Posterior vena cava (tissue), 2 donors: ENCODE data around the gene CCDC39. TPM values are rescaled to one million over a fixed set of nuclear protein-coding genes. Genes with fewer than 3 reads are reported as not detected.

ENCODE experiments used
- DNase-seq: peaks from one replicate; pipeline ENCODE4 v3.0.0-alpha.2; 2020; ENCODE audit warnings: low spot score
- intact Hi-C, 2 donors: fragments of 100-400 bp; cut with DNase I; formaldehyde crosslinking; loops; one replicate each; pipeline versions ENCODE4 v1.14.1 to v1.14.2; 2022 to 2023
- long read RNA-seq, 2 donors: library from polyadenylated mRNA; unstranded; transcript quantifications; one replicate each; pipeline ENCODE4 v2.0.0, GENCODE V29; 2020 to 2021
- total RNA-seq, 2 donors: library from RNA; stranded (reverse); fragmentation: NEBNext Ultra II Directional; extraction: Animal tissue kit (Norgen Biotek cat#: 25700); gene quantifications; one replicate each; pipeline ENCODE4 v1.2.1, GENCODE V29; 2021
- donor health status: DM: yes; HTN: yes; CAD: no.
- donor health status: DM: yes; HTN: yes; CAD: no.

The CCDC39 gene
- total RNA-seq: under 1 TPM; 0.65 to 0.90 TPM
- long read RNA-seq, donor 1, partial matches to known transcripts: 0 of 1 reads
- long read RNA-seq, donor 1, other reads (novel, unspliced or antisense): 1 of 1 reads
- long read RNA-seq, donor 2: 0 reads

DNA sequence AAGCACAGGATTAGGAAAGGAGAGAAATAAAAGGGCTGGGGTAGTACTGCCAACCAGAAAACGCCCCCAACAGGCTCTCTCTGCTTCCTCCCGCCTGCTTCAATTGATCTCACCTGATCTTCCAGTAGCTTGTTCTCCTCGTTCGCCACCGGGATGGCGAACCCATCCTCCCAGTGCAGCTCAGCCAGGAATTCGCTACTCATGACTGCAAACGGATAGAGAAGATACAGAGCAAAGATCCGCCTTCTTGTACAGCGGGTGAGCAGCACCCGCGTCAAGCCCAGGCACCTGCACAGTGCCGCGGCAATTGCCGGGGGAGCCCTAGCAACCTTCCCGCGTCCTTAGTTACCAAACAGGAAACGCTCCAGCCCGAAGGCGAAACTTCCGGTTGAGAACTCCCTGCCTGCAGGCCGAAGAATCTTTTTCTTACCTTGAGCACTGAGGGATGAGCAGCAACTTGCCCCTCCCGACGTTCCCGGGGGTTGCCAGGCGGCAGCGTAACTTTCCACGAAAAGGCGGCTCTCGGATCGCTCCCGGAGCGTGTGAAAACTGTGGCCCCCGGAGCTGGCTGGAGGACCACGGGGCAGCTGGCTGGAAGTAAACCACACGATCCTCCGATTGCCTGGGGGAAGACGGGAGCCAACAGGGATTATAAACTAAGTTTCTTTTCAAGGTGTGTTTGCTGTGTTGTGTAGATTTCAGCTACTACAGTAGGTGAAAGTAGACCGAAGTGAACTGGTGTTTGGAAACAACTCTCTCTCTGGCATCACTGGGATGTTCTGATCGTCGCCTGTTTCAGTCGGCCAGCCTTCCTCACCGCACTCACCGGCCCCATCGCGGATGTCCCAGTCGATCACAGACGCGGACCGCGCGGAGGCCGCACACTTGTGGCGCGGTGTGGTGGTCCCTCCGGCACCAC lies at the start of gene CCDC39:
Gene CCDC39, minus strand, starts transcription at position 312 of the 919 bp plus-strand sequence. Its CDS starts 109 bp downstream, at position 203.
- intact Hi-C loops: no loop called here
- peak; percentile 80 for DNase-seq

DNA sequence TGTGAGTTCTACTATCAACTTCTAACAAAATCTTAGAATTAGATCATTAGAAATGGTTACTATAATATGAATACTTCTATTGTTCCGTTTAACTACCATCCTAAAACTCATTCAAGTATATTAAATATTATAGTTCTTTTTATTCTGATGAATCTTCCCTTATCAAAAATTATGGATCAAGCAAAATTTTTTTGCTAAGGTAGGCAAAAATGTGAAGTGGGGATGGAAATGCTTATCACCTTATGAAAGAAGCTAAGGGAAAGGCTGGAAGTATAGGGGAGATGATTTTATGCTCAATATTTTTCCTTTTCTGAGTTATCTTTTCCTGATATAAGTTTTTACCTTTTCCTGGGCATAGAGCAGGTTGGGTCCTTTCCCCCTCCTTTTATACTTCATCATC lies 40.7 kb upstream of the CCDC39 start:
- no peak for DNase-seq
- intact Hi-C loops: no loop called here

DNA sequence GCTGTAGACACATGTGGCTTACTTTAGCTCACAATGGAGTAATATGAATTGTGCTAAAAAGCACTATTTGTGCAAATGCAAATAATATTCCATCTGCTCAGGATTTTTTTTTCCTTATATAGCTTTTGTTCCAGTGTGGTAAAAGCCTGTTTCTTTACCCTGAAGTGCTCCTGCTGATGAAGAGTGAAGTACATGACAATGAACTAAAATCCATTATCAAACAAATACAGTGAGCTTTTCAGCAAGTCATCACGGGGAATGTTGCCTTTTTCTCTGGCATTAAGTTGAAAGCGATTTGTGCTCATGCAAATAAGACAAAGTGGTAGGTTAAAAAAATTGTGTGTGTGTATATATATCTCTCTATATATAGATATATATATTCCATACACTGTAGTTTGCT lies 28.6 kb upstream of the CCDC39 start:
- no peak for DNase-seq
- intact Hi-C loops: no loop called here

DNA sequence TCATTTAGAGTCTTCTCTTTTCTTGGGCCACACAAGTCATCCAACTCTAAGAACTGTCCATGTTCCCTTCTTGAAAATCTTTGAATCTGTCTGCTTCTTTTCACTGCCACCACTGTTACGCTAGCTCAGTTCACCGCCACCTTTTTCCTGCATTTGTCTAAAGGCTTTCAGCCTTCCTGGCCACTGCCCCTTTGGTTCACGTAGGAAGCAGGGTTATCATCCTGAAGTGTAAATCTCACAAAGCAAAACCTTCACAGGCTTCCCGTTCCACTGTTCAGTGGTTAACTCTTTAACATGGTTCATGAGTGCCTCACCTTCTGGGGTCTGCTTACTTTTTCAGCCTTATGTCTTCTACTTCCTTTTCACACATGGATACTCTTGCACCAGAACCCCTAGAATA lies 26.3 kb upstream of the CCDC39 start:
- no peak for DNase-seq
- intact Hi-C loops: no loop called here

DNA sequence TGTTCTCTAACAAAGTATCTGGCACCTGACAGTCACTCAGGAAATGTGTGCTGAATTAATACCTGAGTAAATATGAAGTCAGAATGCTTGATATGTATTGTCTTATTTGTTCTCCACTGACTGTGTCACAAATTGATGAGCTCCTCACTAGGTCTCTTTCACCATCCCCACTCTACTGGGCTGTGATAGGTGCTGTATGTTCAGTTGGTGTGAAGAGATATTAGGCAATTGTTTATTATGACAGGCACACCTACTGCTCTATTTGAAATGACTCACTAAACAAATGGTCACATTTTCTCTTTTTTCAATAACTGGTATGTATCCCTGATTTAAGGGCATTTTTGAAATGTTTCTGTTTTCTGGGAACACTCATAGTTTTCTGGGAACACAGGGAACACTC lies 25.2 kb upstream of the CCDC39 start:
- DNase-seq: no peak
- intact Hi-C loops: no loop called here

DNA sequence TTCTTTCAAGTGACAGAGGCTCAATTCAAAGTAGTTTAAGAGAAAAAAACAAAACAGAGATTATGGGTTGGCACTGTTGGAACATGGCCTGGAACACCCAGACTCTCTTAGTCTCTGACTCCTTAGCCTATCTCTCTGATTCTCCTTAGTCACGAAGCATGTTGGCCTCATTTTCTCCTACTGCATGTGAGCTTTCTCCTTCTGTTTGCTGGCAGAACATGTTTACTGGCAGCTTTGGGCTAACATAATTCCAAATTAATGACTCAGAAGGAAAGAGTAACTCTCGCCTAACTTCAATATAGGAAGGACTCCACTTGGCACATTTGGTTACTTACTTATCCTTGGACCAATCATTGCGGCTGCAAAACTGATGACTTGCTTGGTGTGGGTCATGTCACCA lies 21.7 kb upstream of the CCDC39 start:
- intact Hi-C loops: no loop called here
- DNase-seq: no peak

DNA sequence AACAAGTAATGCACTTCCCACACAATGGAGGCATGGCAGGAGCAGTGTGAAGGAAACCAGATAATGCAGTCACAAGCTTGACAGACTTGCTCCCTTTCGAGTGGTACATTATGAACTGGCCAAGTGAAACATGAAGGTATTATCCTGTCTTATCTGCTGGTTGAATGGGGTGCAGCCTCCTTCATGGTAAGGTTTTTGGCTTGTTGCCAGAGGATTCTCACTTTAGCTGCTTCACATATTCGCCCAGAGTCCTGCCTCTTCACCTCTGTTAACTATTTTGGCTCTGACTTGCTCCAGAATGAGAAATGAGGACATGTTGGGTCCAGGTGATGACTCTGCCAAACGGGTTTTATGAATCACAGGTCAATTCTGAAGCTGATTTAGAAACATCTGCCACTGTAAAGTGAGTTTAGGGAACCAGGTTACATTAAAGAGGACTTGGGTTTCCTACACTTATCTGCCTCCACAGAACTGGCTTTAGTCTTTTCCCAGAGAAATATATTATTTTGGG lies 19.5 kb upstream of the CCDC39 start:
- intact Hi-C loops: no loop called here
- no peak for DNase-seq

DNA sequence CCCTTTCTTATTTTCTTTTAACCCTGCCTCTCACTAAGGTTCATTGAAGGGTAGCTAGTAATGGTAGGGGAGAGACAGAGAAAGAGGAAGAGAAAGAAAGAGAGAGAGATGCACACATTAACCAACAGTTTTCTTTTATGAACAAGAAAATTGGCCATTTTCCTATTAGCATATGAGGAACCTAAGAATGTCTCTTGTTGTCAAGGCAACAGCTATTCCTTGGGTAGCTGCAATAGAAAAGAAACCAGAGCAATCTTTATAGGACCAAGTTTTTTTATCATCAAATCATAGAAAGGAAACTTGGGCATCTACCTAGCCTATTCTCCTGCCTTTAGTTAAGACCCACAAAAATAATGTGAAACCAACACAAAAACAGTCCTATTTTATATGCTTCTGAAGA lies 15.0 kb upstream of the CCDC39 start:
- no peak for DNase-seq
- intact Hi-C loops: no loop called here

DNA sequence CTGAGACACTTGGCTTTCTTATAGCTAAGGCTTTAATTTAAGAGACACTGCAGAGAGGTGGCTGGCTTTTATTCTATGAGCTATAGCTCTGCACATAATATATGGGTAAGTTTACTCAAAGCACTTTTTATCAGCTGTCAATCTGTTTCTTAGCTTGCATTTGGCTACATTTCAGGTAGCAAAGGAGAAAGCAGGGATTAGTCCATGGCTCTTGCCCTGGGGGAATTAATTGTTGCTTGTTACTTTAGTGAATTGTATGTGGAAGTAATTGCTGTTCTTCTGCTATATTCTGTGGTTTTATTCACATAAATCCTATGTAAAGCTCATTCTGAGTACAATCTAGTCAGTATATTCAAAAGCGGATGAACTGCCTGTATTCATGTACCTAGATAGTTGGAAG lies 14.4 kb upstream of the CCDC39 start:
- DNase-seq: no peak
- intact Hi-C loops: no loop called here

DNA sequence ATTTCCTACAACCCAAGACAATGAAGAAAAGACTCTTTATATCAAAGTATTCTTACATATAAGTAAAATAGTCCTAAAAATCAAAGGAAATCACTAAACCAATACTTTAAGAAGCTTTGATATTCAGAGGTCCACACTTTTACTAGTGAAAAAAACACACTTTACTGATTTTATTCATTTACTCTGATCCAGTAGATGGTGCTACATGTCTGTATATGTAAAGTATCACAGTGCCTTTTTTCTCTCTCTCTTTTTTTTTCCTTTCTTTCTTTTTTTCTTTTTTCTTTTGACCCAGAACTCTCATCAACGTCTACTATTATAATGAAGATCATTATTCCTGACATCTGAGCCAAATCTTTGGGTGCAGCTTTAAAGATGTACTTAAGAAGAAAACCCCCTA lies 10.8 kb upstream of the CCDC39 start:
- no peak for DNase-seq
- intact Hi-C loops: no loop called here

DNA sequence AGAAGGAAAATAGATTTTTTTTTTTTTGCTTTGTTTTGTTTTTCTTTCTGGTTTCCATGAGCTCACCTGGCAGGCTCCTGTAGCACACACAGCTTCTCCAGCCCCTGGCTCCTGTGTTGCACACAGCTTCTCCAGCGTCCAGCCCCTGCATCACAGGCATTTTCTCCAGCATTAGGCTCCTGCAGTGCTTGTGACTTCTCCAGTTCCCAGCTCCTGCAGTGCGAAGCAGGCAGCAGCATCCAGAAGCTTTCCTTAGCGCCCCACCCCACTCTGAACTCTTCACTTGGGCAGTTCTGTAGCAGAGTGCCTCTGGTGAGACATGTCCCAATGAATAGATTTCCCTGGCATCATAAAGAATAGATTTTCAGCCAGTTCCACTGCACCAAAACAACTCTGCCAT lies 5.5 kb upstream of the CCDC39 start:
- DNase-seq: no peak
- intact Hi-C loops: no loop called here

DNA sequence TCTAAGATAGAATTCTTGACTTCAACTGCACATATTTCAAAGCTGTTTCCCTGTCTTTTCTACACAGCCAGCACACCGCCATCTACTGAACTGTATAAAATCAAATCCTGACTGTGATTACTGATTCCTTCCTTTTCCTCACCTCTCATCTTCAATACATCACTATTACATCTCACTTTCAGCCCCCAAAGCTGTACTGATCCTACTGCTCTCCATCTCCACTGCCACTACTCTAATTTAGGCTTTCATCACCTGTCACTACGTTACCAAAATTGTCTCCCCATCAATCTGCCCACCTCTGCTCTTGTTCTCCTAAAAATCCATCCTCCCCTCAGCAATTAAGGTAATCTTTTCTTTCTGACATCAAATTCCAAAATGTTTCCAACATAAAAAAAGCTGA lies 4.5 kb upstream of the CCDC39 start:
- intact Hi-C loops: no loop called here

DNA sequence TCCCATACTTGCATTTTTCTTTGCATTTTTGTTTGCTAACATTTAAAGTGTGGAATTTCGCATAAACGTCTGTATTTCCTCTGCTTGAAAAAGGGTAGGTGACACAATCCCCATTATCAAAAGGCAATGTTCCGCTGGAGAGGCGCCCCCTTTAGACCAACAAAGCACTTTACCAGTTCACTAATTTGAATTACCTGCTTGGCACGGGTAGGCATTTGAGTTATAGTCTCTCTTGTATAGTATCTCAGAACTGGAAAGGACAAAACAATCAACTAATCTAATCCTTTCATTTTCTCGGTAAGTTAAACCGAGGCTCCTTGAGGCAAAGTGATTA lies 775 bp upstream of the CCDC39 start:
- no peak for DNase-seq
- intact Hi-C loops: no loop called here

More for the DNA sequence above, 4.5 kb upstream of the CCDC39 start:
- no peak for DNase-seq

DNA sequence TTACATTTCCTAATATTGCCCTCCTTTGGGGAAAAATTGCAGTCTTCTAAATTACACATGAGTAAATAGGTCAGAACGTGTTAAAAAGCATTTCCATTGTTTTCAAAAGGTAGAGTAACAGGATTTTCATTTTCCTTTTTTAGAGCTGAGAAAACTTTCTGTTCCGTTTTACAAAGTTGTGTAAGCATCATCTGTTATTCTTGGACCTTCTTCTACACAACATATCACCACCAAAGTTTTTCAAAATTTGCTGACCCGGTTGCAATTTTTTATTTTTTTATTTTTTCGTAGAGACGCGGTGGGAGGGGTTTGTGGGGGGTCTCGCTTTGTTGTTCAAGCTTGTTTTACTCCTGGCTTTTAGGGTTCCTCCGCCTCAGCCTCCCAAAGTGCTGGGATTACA lies 1.1 kb downstream of the CCDC39 start:
- DNase-seq: no peak
- intact Hi-C loops: no loop called here

DNA sequence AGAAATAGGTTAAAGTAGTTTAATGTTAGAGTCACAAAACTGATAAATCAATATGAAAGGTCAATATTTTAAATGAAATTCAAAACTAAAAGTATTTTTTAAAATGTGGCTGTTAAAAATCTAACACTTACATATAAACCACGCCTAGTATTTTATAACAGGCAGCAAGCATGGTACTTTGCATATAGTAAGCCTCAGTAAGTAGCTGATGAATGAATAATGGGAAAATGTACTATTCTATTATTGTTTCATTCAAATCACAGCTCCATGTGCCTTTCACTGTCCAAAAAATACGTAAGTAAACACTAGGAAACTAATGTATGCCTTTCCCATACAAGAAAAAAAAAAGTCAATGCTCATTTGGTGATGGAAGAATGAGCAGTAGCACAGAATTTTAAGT lies 17.8 kb downstream of the CCDC39 start:
- no peak for DNase-seq
- intact Hi-C loops: no loop called here

DNA sequence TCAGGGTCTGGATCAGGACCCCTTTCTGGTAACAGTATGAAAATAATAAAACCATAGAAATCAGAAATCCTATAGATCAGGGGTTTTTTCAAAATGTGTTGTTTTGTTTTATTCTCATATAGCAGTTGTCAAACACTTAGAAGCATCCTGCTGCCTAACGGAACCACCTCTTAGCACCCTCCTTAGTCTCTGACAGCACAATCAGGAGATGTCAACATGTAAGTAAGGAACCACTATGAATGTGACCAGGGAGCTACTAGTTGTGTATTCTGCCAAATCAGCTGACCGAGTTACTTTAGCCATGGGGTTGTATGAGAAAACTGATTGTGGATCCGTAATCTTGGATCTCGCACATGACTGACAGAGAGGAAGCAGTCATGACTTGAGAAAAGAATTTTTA lies 22.2 kb downstream of the CCDC39 start:
- no peak for DNase-seq
- intact Hi-C loops: no loop called here

DNA sequence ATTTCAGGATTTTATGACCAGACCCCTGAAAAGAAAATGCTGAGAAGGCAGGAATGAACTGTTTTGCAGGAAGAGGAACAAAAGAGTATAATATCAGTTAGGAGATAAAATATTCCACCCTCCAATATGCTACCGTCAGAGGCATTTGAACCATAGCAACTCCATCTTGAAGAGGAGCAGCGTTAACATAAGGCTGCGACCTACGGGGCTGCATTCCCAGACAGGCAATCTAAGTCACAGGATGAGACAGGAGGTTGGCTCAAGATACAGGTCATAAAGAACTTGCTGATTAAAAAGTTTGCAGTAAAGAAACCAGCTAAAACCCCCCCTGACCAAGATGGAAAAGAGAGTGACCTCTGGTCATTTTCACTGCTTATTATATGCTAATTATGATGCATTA lies 22.9 kb downstream of the CCDC39 start:
- intact Hi-C loops: no loop called here
- DNase-seq: no peak

DNA sequence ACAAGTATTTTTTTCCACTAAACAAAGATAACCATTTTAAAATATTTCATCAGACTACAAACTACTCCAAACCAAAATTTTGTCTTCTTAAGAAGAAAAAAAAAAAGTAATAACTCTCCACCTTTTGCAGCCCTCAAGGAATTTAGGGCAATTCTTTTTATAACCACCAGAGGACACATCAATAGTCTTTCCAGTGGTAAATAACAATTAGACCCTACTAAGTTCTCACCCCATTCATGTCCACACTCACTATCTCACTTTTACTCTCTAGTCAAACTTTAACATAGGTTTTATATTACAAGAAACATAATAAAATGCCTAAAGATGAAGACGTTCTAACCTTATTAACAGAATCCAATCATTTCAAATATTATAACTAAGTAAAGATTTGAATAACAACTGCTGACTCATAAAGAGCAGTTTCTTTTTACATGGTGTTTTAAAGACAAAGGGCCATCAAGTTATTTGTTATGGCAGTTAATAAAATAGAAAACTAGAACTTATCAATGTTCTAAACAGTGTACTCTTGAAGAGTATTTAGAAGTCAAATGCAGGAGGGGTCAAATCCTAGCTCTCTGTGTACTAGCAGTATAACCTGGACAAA lies 33.0 kb downstream of the CCDC39 start:
- DNase-seq: no peak
- intact Hi-C loops: no loop called here

DNA sequence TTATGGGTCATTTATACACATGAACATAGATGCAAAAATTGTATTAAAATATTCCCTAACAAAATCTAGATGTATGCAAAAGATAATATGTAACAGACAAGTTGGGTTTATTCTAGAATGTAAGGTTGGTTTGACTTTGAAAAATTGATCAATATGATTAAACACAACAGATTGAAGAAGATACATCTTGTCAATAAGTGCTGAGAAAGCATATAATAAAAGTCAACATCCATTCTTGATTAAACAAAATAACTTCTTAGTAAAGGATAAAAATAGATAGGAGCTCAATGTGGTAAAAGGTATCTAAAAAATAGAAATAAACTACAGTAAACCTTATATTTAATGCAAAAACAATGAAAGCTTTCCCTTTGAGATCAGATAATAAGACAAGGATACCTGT lies 38.3 kb downstream of the CCDC39 start:
- intact Hi-C loops: no loop called here
- DNase-seq: no peak

DNA sequence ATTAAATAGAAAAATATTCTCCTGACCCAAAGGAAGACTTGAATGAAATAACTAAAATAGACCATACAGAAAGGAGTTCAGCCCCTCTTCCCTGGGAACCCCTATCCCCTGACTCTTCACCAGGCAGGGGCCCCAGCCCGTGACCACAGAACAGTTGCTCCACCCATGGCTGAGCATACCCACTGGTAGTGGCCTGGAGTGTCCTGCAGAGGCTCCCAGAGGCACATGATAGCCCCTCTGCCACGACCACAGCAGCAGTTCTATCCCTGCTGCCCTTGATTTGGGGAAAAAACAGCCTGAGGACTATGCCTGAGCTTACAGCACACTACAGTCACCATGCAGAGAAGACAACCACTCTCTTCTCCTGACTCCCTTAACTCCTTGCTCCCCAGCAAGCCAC lies 45.6 kb downstream of the CCDC39 start:
- intact Hi-C loops: no loop called here

DNA sequence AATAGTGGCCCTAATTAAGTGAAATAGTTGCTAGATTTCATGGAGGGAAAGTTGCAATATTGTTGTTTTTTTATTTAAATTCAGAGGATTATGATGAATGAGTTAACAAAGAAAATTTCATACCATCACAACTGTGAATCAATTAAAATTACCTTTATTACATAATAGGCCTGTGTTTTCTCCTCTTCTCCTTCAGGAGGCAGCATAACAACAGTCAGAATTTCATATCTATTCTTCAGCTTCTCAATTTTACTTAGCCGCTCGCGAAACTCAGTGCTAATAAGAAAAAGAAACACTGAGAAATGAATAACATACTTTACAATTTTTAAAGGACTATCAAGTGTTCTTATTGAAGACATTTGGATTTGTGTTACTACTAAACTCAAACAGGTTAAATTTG lies 48.0 kb downstream of the CCDC39 start:
- intact Hi-C loops: no loop called here
- DNase-seq: no peak

More for the DNA sequence above, 45.6 kb downstream of the CCDC39 start:
- no peak for DNase-seq
